Adrenal gland (tissue), 5 donors: ENCODE measurements around the gene HYAL1.

Source experiments
- CTCF ChIP-seq, 6 experiments: fragments of 450-650 bp in 4 of 6; fragments of 200-600 bp in 2 of 6; sonication (generic) in 1 of 6; IDR thresholded peaks; 1 replicate in 5 of 6; 2 replicates in 1 of 6; pipeline versions ENCODE4 v1.5.1 to v1.8.0; 2016 to 2021; ENCODE audit warnings: antibody characterized with exemption in 6 of 6, mild to moderate bottlenecking in 2 of 6, moderate library complexity in 1 of 6
- POLR2A ChIP-seq, 2 donors: fragments of 450-650 bp; IDR thresholded peaks; one replicate each; pipeline ENCODE4 v1.6.1; 2017; ENCODE audit warnings: antibody characterized with exemption in 2 of 2, mild to moderate bottlenecking in 2 of 2, moderate library complexity in 1 of 2
- donor health status: DM: no; HTN: no; CAD: no.

- TF ChIP-seq CTCF (IDR thresholded peaks at IDR 0.05) (no peak), POLR2A (IDR thresholded peaks at IDR 0.05) (no peak)
These were observed 8.6 kb downstream of the HYAL1 start for GRCh38 chr3:50294492-50295403.
